Myocyte (in vitro differentiated cells): ENCODE data around the gene PHGDH. TPM values are rescaled to one million over a fixed set of nuclear protein-coding genes. Genes with fewer than 3 reads are reported as not detected.

ENCODE experiments used
- DNase-seq: peaks from one replicate; pipeline ENCODE4 v3.0.0-alpha.2; 2012; ENCODE audit warnings: low read depth
- total RNA-seq: library from RNA; depleted of rRNA; stranded (reverse); fragments of >200 nt; gene quantifications from 2 replicates; pipeline ENCODE4 v1.2.3, GENCODE V29; 2014

Gene PHGDH
- total RNA-seq, 1 donor from 2014 or later: 23.9 TPM

DNA sequence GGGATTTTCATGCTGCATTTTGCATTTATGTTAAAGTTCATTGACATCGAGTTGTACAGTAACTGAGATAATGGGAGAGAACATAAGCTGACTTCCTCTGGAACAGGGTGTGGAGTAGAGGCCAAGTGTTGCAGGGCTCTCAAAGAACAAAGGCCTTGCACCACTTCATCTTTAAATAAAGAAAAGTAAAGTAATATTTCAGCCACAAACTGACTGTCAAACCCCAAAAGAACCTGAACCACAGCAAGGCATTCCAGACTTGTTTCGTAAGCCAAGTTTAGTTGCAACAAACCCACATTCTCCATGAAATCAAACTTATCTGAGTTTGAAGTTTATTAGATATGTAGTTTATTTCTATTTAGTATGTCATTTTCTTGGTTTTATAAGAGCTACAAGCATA, 76.0 kb downstream of the PHGDH start:
- DNase-seq: peak; percentile 56

- no peak for DNase-seq
These were observed 78.9 kb downstream of the PHGDH start for GRCh38 chr1:119790451-119791198.

GRCh38 chr1:119791377-119791776, 79.6 kb downstream of the PHGDH start:
- DNase-seq: no peak

Other genes starting within 250 kb of the PHGDH start
- not detected in 2 replicates for gene HSD3B1, start 204.7 kb upstream of the PHGDH start, total RNA-seq
- gene ZNF697, start 63.7 kb upstream of the PHGDH start, total RNA-seq: 2.7 and 3.0 TPM in 2 replicates
- not detected in 2 replicates for gene HMGCS2, start 57.0 kb downstream of the PHGDH start, total RNA-seq
- not detected in 2 replicates for gene REG4, start 99.5 kb downstream of the PHGDH start, total RNA-seq
- not detected in 2 replicates for gene ADAM30, start 184.6 kb downstream of the PHGDH start, total RNA-seq